ENCODE measurements around the gene GAREM2. TPM values are rescaled to one million over a fixed set of nuclear protein-coding genes. Genes with fewer than 3 reads are reported as not detected.

Gene GAREM2
- total and polyA plus RNA-seq, 12 donors: 0.55 to 2.5 (median 1.1) TPM; not detected in 1

DNA sequence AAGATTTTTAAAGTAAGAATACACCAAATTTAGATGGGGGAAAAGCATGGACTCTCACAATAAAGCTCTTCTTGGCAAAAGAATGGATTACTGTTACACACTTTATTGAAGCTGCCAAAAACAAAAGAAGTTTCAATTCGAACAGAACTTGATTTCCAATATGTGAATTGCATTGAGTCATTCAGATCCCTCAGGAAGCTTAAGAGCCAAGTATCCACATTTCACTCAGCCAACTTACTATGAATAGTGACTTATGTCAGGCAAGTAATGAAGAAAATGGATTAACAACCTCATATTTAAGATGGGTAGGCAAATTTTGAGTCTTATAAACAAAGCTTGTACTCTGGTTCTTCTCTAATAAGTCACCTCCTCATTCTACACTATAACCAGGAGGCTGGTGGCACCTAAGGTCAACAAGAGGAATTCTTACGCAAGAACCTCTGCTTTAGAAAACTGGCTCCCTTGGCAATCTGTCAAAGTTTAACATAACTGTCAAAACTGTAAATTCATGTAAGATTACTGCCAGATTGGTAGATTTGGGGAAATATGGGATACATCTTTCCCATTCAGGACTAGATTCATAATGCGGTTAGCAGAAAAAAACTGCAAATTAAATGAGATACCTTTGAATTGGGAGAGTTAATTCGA lies 65.5 kb downstream of the GAREM2 start:
- Histone ChIP-seq H3K27me3 (no peaks in the 10 kb centered on the region), H3K4me3 (no peak overlapping the region), H3K9me3 (replicated peaks in 1 of 3) (no peaks in the 10 kb centered on the region), H3K27ac (no peak overlapping the region), H3K36me3 (replicated peaks in 1 of 2) (peaks cover 0 to 47% of the 10 kb centered on the region in 2 donors), H3K4me1 (replicated peaks in 1 of 2) (peaks cover 7 to 50% of the 10 kb centered on the region in 2 donors)
- 70 to 81% (median 73%) methylated on average over 4 of the region's 4 CpGs for WGBS, 4 donors
- intact Hi-C loops (cut with DNase I): no loop called here
- peak in 1 of 7 donors; percentile 34 for DNase-seq
- TF ChIP-seq, protein P1, sequence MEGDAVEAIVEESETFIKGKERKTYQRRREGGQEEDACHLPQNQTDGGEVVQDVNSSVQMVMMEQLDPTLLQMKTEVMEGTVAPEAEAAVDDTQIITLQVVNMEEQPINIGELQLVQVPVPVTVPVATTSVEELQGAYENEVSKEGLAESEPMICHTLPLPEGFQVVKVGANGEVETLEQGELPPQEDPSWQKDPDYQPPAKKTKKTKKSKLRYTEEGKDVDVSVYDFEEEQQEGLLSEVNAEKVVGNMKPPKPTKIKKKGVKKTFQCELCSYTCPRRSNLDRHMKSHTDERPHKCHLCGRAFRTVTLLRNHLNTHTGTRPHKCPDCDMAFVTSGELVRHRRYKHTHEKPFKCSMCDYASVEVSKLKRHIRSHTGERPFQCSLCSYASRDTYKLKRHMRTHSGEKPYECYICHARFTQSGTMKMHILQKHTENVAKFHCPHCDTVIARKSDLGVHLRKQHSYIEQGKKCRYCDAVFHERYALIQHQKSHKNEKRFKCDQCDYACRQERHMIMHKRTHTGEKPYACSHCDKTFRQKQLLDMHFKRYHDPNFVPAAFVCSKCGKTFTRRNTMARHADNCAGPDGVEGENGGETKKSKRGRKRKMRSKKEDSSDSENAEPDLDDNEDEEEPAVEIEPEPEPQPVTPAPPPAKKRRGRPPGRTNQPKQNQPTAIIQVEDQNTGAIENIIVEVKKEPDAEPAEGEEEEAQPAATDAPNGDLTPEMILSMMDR (IDR thresholded peaks at IDR 0.05): no peak
- no peak for TF ChIP-seq POLR2A (IDR thresholded peaks at IDR 0.05)

Other genes with a start within 250 kb of the GAREM2 start
- 10 to 100 TPM in 5 of 9 donors, 1 to 10 TPM in 4; 5.0 to 22.8 (median 10.8) TPM for gene KIF3C, start 190.6 kb upstream of the GAREM2 start, total RNA-seq
- 10 to 100 TPM in 1 of 3 donors, 1 to 10 TPM in 2; 2.8 to 10.4 (median 6.4) TPM for gene KIF3C, start 190.6 kb upstream of the GAREM2 start, polyA plus RNA-seq
- gene RAB10, start 139.0 kb upstream of the GAREM2 start, total RNA-seq: 100 to 1,000 TPM in 7 of 9 donors, 10 to 100 TPM in 2; 84.0 to 258 (median 154) TPM
- gene RAB10, start 139.0 kb upstream of the GAREM2 start, polyA plus RNA-seq: 100 to 1,000 TPM in 1 of 3 donors, 10 to 100 TPM in 2; 31.8 to 369 (median 36.5) TPM
- 100 to 1,000 TPM; 154 to 353 (median 222) TPM for gene HADHA, start 71.5 kb downstream of the GAREM2 start, total RNA-seq
- gene HADHA, start 71.5 kb downstream of the GAREM2 start, polyA plus RNA-seq: 100 to 1,000 TPM in 1 of 3 donors, 10 to 100 TPM in 2; 43.8 to 309 (median 57.5) TPM
- 100 to 1,000 TPM; 304 to 496 (median 366) TPM for gene HADHB, start 71.9 kb downstream of the GAREM2 start, total RNA-seq
- gene HADHB, start 71.9 kb downstream of the GAREM2 start, polyA plus RNA-seq: 100 to 1,000 TPM in 2 of 3 donors, 10 to 100 TPM in 1; 69.6 to 420 (median 112) TPM
- gene SELENOI, start 173.1 kb downstream of the GAREM2 start, total RNA-seq: 10 to 100 TPM in 8 of 9 donors, 1 to 10 TPM in 1; 8.1 to 45.4 (median 22.7) TPM
- 10 to 100 TPM in 1 of 3 donors, 1 to 10 TPM in 2; 1.9 to 25.8 (median 3.2) TPM for gene SELENOI, start 173.1 kb downstream of the GAREM2 start, polyA plus RNA-seq
- under 1 TPM in 6 of 9 donors, not detected in 3; 0.07 to 0.75 (median 0.22) TPM for gene ADGRF3, start 173.7 kb downstream of the GAREM2 start, total RNA-seq
- gene ADGRF3, start 173.7 kb downstream of the GAREM2 start, polyA plus RNA-seq: under 1 TPM; 0.13 to 0.17 (median 0.16) TPM
- under 1 TPM in 2 of 9 donors, not detected in 7; 0.11 to 0.14 TPM for gene DRC1, start 228.8 kb downstream of the GAREM2 start, total RNA-seq
- under 1 TPM; 0.10 to 0.56 (median 0.22) TPM for gene DRC1, start 228.8 kb downstream of the GAREM2 start, polyA plus RNA-seq

Data from adrenal gland (tissue), 12 donors.